Measurements from ENCODE around the gene LRRC9.
"Not testable (repeated sequence)": the region's sequence is repeated elsewhere in the genome, so short reads cannot be mapped to it uniquely, and the experiment has no call there.

LRRC9 gene

GRCh38 chr14:59957890-59958289, 37.9 kb downstream of the LRRC9 start:
- DNase-seq (ENCODE audit: low read depth in 2 of 2): not testable (repeated sequence)

GRCh38 chr14:59959668-59960067, 39.7 kb downstream of the LRRC9 start:
- DNase-seq (ENCODE audit: low read depth in 2 of 2): no peak

- no peak for DNase-seq (ENCODE audit: low read depth in 2 of 2)
Observed at GRCh38 chr14:59961518-59962062, 41.6 kb downstream of the LRRC9 start.

- no peak for DNase-seq (ENCODE audit: low read depth in 2 of 2)
Observed at GRCh38 chr14:59964251-59965007, 44.5 kb downstream of the LRRC9 start.

- no peak for DNase-seq (ENCODE audit: low read depth in 2 of 2)
Observed at GRCh38 chr14:59969319-59969718, 49.4 kb downstream of the LRRC9 start.

GRCh38 chr14:59981564-59981963, 61.6 kb downstream of the LRRC9 start:
- DNase-seq (ENCODE audit: low read depth in 2 of 2): no peak

GRCh38 chr14:59983048-59983447, 63.1 kb downstream of the LRRC9 start:
- no peak for DNase-seq (ENCODE audit: low read depth in 2 of 2)

- no peak for DNase-seq (ENCODE audit: low read depth in 2 of 2)
Observed at GRCh38 chr14:59986556-59987059, 66.7 kb downstream of the LRRC9 start.

GRCh38 chr14:59997449-59997848, 77.5 kb downstream of the LRRC9 start:
- DNase-seq (ENCODE audit: low read depth in 2 of 2): no peak

- no peak for DNase-seq (ENCODE audit: low read depth in 2 of 2)
Observed at GRCh38 chr14:59997966-59998365, 78.0 kb downstream of the LRRC9 start.

GRCh38 chr14:59998564-59998963, 78.6 kb downstream of the LRRC9 start:
- DNase-seq (ENCODE audit: low read depth in 2 of 2): no peak

GRCh38 chr14:60002819-60003492, 83.0 kb downstream of the LRRC9 start:
- DNase-seq (ENCODE audit: low read depth in 2 of 2): no peak

GRCh38 chr14:60003991-60004390, 84.0 kb downstream of the LRRC9 start:
- no peak for DNase-seq (ENCODE audit: low read depth in 2 of 2)

GRCh38 chr14:60008042-60008441, 88.1 kb downstream of the LRRC9 start:
- DNase-seq (ENCODE audit: low read depth in 2 of 2): no peak

GRCh38 chr14:60010263-60010662, 90.3 kb downstream of the LRRC9 start:
- DNase-seq (ENCODE audit: low read depth in 2 of 2): not testable (repeated sequence)

GRCh38 chr14:60014402-60014801, 94.5 kb downstream of the LRRC9 start:
- DNase-seq (ENCODE audit: low read depth in 2 of 2): no peak

GRCh38 chr14:60021619-60022018, 101.7 kb downstream of the LRRC9 start:
- no peak for DNase-seq (ENCODE audit: low read depth in 2 of 2)

GRCh38 chr14:60025571-60025970, 105.6 kb downstream of the LRRC9 start:
- no peak for DNase-seq (ENCODE audit: low read depth in 2 of 2)

GRCh38 chr14:60035177-60035576, 115.2 kb downstream of the LRRC9 start:
- no peak for DNase-seq (ENCODE audit: low read depth in 2 of 2)

GRCh38 chr14:60047976-60048375, 128.0 kb downstream of the LRRC9 start:
- not testable (repeated sequence) for DNase-seq (ENCODE audit: low read depth in 2 of 2)

- no peak for DNase-seq (ENCODE audit: low read depth in 2 of 2)
Observed at GRCh38 chr14:60051721-60052221, 131.8 kb downstream of the LRRC9 start.

GRCh38 chr14:60058087-60058486, 138.1 kb downstream of the LRRC9 start:
- no peak for DNase-seq (ENCODE audit: low read depth in 2 of 2)

GRCh38 chr14:60061371-60061770, 141.4 kb downstream of the LRRC9 start:
- DNase-seq (ENCODE audit: low read depth in 2 of 2): no peak

All from stimulated activated CD4-positive, alpha-beta T cell treated with anti-CD3 and anti-CD28 coated beads, Interleukin-12 subunit alpha, Interleukin-12 subunit beta, amount 100 ng/mL, for 24 hours (primary cell).